GM15510 (cell line): Measurements from ENCODE around the gene C9orf40.

Source experiments
- POLR2A ChIP-seq: IDR thresholded peaks from 3 replicates; pipeline ENCODE4 v1.6.1; 2011; ENCODE audit warnings: borderline replicate concordance; ENCODE audit not compliant: insufficient read length; ENCODE audit errors: extremely low read depth

Gene C9orf40

DNA sequence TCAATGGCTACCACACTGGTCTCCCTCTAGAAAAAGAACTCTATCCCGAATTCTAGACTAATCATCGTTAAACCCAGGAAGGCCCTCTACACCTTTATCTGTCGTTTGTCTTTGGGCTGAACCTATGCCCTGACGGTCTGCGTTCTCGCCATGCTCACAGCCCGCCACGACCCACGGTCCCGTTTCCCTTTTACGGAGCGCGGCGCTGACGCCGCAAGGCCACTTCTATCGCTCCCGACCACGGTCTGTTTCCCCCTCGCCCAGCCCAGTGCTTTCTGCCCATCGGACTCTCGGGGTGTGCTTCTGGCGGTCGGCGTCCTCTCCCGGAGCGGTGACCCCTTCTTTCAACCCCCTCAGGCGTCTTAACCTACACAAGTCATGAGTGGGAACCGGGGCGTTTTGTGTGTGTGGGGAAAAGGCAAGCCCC is 974 bp downstream of the C9orf40 start:
- no peak for TF ChIP-seq POLR2A

DNA sequence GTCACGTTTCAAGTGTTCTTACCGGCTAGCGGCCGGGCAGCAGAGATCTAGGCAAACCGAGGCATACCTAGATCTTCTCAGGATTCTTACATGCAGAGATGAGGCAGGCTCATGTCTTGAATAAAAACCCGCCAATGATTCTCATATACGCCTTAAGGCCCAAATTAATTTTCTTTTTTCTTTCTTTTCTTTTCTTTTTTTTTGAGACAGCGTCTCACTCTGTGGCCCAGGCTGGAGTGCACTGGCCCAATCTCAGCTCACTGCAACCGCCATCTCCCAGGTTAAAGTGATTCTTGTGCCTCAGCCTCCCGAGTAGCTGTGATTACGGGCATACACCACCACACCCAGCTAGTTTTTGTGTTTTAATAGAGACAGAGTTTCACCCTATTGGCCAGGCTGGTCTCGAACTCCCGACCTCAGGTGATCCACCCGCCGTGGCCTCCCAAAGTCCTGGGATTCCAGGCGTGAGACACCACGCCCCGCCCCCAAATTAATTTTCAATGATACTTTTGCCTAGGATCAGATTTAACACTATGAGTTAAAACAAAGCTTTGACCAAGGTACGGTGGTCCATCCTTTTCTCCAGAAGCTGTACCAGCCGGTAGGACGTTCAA is 1.5 kb downstream of the C9orf40 start:
- no peak for TF ChIP-seq POLR2A

DNA sequence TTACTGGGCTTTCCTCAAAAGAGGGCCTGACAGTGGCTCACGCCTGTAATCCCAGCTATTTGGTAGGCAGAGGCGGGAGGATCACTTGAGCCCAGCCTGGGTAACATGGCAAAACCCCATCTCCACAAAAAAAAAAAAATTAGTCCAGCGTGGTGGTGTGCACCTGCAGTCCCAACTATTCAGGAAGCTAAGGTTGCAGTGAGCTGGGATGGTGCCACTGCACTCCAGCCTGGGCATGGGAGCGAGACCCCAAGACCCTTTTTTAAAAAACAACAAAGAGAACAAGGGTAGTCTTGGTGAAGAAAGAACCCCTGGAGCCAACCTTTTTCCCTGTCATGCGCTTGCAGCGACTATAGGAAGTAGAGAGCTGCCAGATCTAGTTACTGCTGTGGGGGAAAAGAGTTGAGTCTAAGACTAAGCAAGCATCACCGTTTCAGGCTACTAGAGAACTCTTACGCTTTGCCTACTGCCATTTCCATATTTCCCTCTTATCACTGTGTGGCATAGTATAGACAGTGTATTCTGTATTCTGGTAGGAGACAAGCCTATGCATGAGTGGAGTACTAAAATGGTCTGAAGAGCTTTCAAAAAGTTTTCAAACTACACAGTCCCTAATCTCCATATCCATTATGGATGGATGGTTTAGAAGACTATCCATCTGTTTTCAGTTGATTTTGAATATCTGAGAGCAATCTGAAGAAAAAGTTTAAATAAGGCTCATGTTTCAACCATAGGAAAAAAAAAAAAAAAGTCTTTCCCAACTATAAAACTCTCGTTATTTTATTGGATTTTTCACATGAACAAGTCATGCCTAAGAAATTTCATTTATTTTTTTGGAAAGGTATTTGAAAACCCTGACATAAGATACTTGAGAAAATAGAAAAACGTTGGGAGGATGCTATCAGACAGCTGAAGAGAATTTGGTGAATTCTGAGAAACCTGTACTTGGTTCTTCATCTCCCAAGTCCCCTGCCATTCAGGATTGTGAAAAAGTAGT is 2.6 kb downstream of the C9orf40 start:
- TF ChIP-seq POLR2A: no peak

DNA sequence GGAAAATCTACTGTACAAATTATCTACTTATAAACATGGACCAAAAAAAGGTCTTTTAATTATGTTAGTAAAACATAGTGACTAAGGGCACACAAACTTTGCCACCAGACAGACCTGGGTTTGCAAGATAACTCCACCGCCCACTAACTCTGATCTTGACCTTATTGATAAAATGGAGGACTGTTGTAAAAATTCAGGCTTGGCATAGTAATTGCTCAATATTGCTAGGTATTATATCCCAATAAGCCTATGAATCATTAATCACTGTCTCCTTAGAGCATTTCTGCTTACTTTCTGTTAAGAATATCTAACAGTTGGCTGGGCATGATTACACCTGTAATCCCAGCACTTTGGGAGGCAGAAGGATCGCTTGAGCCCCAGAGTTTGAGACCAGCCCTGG is 3.8 kb downstream of the C9orf40 start:
- TF ChIP-seq POLR2A: no peak

DNA sequence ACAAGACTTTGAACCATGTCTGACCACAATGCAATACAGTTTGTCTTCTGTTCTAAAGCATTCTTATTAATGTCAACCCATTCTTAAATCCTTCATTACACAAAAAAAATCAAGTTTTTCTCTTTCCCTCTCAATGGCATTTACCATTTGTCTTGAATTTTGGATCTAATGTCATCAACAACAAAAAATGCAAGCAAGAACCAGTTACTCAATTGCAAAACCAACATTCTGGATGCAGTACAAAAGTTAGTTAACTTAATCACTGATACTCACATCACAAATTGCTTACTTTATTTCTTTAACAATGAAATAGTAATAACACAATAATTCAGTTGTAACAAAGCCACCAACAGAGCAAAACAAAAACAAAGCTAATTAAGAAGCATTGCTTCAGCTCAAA is 6.0 kb downstream of the C9orf40 start:
- TF ChIP-seq POLR2A: no peak

DNA sequence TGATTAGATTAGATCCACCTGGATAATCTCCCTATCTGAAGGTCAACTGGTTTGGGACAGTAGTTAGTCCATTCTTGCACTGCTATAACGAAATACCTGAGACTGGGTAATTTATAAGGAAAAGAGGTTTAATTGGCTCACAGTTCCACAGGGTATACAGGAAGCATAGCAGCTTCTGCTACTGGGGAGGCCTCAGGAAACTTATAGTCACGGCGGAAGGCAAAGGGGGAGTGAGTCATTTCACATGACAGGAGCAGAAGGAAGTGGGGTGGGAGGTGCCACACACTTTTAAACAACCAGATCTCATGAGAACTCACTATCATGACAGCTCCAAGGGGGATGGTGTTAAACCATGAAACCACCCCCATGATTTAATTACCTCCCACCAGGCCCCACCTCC is 9.9 kb downstream of the C9orf40 start:
- no peak for TF ChIP-seq POLR2A

DNA sequence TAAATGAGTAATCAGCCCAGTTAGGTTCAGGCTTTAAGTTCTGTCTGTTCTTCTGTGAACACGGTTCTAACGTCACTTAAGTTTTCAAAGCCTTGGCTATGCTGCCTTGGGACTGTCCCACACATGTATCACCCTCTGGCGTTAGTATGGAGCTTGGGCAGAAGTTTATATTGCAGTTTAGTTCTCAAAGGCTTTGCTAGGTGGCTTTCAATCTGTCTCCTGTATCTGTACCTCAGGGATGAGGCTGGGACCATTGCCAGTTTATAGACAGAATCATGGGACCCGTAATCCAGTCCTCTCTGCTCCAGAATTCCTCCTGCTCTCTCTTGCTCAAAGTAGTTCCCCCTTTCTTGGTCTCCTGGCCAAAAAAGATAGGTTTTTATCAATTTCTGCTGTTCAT is 12.1 kb downstream of the C9orf40 start:
- TF ChIP-seq POLR2A: no peak

DNA sequence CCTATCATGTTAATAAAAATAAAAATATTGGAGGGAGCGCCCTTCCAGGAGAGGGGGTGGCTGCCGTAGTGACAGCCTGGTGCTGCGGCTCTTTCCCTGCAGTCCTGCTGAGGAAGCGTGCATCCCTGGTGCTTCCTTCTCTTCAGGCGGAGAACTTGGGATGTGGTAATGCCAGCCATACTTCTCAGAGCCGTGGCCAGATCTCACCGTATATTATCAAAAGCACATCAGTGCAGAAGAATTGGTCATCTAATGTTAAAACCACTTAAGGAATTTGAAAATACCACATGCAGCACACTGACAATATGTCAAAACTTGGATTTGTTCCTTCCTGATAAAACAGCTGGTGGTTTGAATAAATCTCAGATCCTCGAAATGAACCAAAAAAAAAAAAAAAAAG is 17.7 kb downstream of the C9orf40 start:
- TF ChIP-seq POLR2A: no peak

DNA sequence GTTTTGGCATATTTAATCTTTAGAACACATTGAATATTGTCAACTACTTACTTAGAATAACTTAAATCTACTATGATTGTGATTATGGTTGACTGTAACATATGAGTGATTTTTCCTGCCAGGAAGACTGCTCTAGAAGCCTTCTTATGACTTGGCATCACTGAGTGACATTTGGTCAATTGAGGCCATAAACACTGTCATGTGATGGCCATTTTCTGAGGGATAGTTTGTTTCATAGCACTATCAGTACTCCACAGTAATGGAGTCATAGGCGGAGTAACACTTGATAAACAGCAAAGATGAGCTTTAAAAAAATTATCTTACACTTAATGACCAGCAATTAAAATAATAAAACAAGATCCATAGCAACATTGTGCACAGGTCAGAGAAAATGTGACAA is 31.0 kb downstream of the C9orf40 start:
- TF ChIP-seq POLR2A: no peak

DNA sequence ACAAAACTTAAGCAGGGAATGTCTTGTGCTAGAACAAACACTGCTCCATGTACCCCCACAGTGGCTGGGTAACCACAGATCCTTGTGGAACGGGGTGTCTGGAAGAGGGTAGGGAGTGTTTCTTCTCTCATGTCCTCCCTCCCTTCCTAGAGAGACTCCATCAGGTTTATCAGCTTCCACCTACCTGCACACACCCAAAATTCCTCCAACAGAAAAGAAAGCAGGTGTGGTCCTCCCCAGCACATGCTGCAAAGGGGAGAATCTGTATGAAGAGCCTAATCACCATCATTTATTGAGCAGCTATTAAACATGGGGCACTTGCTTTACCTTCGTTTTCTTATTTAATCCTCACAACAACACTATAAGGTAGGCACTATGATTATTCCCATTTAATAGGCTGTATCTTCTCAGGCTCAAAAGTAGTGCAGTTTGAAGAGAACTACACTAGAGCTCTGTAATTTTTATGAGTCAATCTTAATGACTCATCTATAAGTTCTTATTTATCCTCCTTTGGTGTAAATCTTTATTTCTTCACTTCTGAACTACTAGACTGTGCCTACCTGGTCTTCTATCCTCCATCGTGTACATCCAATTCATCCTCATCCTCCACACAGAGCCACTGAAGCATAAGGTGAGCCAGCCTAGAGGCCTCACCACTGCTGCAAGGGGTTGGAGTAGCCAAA is 31.6 kb downstream of the C9orf40 start:
- TF ChIP-seq POLR2A: no peak

DNA sequence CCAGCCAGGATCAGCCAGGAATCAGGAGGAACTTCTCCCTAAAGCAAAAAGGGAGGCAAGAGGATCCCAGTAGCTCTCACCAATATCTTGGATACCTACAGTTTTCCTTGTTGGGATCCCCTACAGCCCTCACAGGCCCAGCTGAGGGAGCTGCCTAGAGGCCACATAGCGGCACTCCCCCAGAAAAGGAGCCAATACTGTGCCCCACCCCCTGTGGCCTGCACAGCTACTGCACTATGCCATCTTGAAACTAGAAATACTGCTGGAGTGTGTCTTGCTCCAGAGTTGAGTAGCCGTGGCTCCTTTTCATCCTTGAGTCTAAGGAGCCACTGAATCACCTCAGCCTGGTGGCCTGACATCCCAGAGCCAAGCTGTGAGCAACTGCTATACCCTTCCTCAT is 42.7 kb downstream of the C9orf40 start:
- no peak for TF ChIP-seq POLR2A

DNA sequence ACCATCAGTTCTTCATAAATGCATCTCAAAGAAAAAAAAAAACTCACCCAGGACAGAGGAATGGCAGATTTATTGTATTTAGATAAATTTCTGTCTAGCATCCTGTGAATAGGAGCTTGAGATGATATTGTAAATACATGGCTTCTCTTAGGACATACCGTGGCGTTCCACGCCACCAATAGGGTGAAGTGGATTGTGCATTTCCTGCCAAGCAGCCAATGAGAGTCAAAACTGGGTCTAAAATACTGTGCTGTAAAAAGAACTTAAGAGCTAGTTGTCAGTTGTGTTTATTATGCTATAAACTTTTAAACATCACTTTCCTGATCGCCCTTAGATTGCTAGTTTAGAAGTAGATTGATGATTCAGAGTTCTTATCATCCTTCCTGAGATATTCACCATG is 44.0 kb downstream of the C9orf40 start:
- TF ChIP-seq POLR2A: no peak

DNA sequence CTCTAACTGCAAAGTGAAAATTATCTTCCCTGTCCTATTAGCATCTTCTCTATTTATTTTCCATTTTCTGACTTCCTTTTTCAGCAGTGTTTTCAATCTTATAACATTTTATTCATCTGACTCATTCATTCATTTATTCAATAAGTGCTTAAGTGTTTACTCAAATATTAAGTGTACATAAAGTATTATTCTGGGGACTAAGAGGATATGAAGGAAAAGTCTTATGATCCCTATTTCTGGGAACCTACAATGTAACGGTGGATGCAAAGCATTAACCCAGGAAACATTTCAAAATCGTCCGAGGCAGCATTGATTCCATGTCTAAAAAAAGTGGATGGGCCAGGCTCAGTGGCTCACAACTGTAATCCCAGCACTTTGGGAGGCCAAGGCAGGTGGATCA is 45.6 kb downstream of the C9orf40 start:
- no peak for TF ChIP-seq POLR2A

DNA sequence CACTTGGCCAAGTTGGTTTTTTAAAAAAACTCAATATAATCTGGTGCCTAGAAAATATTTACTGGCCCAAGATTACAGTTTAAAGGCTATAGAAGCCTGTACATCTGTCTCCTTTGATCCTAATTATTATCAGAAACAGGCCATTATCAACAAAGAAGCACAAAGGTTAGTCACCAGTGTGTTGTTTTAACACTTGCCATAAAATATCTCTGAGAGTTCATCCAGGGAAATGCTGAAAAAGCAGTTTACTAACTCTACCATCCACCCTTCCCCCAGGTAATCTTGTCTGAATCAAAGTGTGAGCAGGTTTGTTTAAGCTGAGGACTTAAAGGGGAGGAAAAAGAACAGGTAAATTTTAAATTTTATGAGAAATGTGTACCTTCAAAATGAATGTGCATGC is 51.7 kb downstream of the C9orf40 start:
- no peak for TF ChIP-seq POLR2A
